CMK (cell line): Measurements from ENCODE around the gene SND1.

Source experiments
- DNase-seq: peaks from one replicate; pipeline ENCODE4 v3.0.0-alpha.2; 2010; ENCODE audit warnings: low read depth

Gene SND1

GRCh38 chr7:127651556-127652332 lies at the start of gene SND1:
Gene SND1, plus strand, starts transcription at chr7:127652194. Its CDS starts 180 bp downstream, at chr7:127652374.
- DNase-seq: peak; percentile 90

- no peak for DNase-seq
Measured at GRCh38 chr7:127608446-127608845, 43.5 kb upstream of the SND1 start.

- no peak for DNase-seq
Measured at GRCh38 chr7:127609297-127609696, 42.7 kb upstream of the SND1 start.

GRCh38 chr7:127612263-127612662 lies 39.7 kb upstream of the SND1 start:
- DNase-seq: no peak

- DNase-seq: no peak
Measured at GRCh38 chr7:127616724-127617123, 35.3 kb upstream of the SND1 start.

GRCh38 chr7:127618042-127618441 lies 34.0 kb upstream of the SND1 start, which contains the start of gene PAX4:
Gene PAX4, minus strand, starts transcription at chr7:127618142. Its CDS starts 2,214 bp downstream, at chr7:127615928.
- DNase-seq: no peak

GRCh38 chr7:127618775-127619174 lies 33.2 kb upstream of the SND1 start:
- no peak for DNase-seq

GRCh38 chr7:127619681-127620405 lies 32.2 kb upstream of the SND1 start:
- DNase-seq: no peak

- DNase-seq: no peak
Measured at GRCh38 chr7:127620406-127621233, 31.4 kb upstream of the SND1 start.

GRCh38 chr7:127625331-127625730 lies 26.7 kb upstream of the SND1 start:
- no peak for DNase-seq

- no peak for DNase-seq
Measured at GRCh38 chr7:127628445-127628844, 23.5 kb upstream of the SND1 start.

GRCh38 chr7:127629268-127629854 lies 22.6 kb upstream of the SND1 start:
- DNase-seq: no peak

GRCh38 chr7:127632276-127632910 lies 19.6 kb upstream of the SND1 start:
- DNase-seq: no peak

GRCh38 chr7:127635659-127636285 lies 16.2 kb upstream of the SND1 start:
- DNase-seq: no peak

GRCh38 chr7:127638197-127638596 lies 13.8 kb upstream of the SND1 start:
- no peak for DNase-seq

- DNase-seq: no peak
Measured at GRCh38 chr7:127644484-127644883, 7.5 kb upstream of the SND1 start.

GRCh38 chr7:127647636-127648035 lies 4.4 kb upstream of the SND1 start:
- DNase-seq: no peak

- no peak for DNase-seq
Measured at GRCh38 chr7:127648986-127649385, 3.0 kb upstream of the SND1 start.

GRCh38 chr7:127650847-127651555 lies 993 bp upstream of the SND1 start:
- DNase-seq: no peak
